Endothelial cell of umbilical vein (primary cell): ENCODE measurements around the gene URI1. TPM values are rescaled to one million over a fixed set of nuclear protein-coding genes. Genes with fewer than 3 reads are reported as not detected.

Experiments
- BruUV-seq: library from RNA; stranded (reverse); fragments of 400-500 nt; replicated peaks from 2 replicates; lab custom pipeline; 2021; lab: Mats Ljungman, UMichigan
- CTCF ChIA-PET: fragments of 300-600, 350-600 bp; sonication (Branson Sonifier 250); formaldehyde crosslinking; loops from one replicate; lab custom pipeline; 2021; ENCODE audit warnings: antibody characterized with exemption, inconsistent platforms; lab: Charles Lee
- POLR2A ChIA-PET: fragments of 300-600, 350-600 bp; sonication (Branson Sonifier 250); formaldehyde crosslinking; loops from one replicate; lab custom pipeline; 2021; ENCODE audit warnings: antibody characterized with exemption, inconsistent platforms; lab: Charles Lee
- DNase-seq: peaks from one replicate; pipeline ENCODE4 v3.0.0-alpha.2; 2011; ENCODE audit warnings: low read depth, low spot score
- FAIRE-seq: peaks from 2 replicates; lab custom pipeline; 2011; peaks lifted over from hg19 to GRCh38; lab: Jason Lieb, UNC
- H2AFZ ChIP-seq: 2 replicates; pipeline ENCODE4 v1.6.0; 2012; ENCODE audit warnings: low read depth, low read length, control low read depth, inconsistent platforms
- H3K27ac ChIP-seq: 2 replicates; pipeline ENCODE4 v1.5.1; 2011; ENCODE audit warnings: low read depth, mild to moderate bottlenecking, control low read depth, low read length, moderate library complexity; ENCODE audit not compliant: insufficient read depth
- H3K27me3 ChIP-seq, 2 experiments: 2 replicates each; pipeline versions ENCODE4 v1.6.0 to v1.6.1; 2011; ENCODE audit warnings: low read length in 2 of 2, mixed read lengths in 1 of 2; ENCODE audit not compliant: control insufficient read depth in 2 of 2, insufficient read depth in 2 of 2
- H3K36me3 ChIP-seq, 2 experiments: 2 replicates in 1 of 2; 3 replicates in 1 of 2; pipeline ENCODE4 v1.5.1; 2011; ENCODE audit warnings: low read length in 2 of 2, mild to moderate bottlenecking in 1 of 2, moderate library complexity in 1 of 2; ENCODE audit not compliant: control insufficient read depth in 2 of 2, insufficient read depth in 2 of 2; ENCODE audit errors: extremely low read depth in 1 of 2
- H3K4me1 ChIP-seq: 3 replicates; pipeline ENCODE4 v1.5.1; 2011; ENCODE audit warnings: mild to moderate bottlenecking, low read length; ENCODE audit not compliant: control insufficient read depth, insufficient read depth; ENCODE audit errors: extremely low read depth
- H3K4me2 ChIP-seq: 2 replicates; pipeline ENCODE4 v1.6.1; 2011; ENCODE audit warnings: low read length, control low read depth, mixed read lengths; ENCODE audit not compliant: insufficient read depth
- H3K4me3 ChIP-seq, 3 experiments: fragments of 200-600 bp in 1 of 3; sonication (generic), shearing (Covaris generic) in 1 of 3; replicated peaks in 1 of 3; 2 replicates each; pipeline ENCODE4 v1.5.1; 2011 to 2016; ENCODE audit warnings: control low read depth in 3 of 3, low read length in 3 of 3, mild to moderate bottlenecking in 2 of 3, inconsistent platforms in 1 of 3, low read depth in 1 of 3, moderate library complexity in 1 of 3; ENCODE audit not compliant: insufficient read depth in 1 of 3
- H3K79me2 ChIP-seq: 2 replicates; pipeline ENCODE4 v1.6.0; 2012; ENCODE audit warnings: low read length, inconsistent platforms; ENCODE audit not compliant: control insufficient read depth, insufficient read depth
- H3K9ac ChIP-seq: replicated peaks from 2 replicates; pipeline ENCODE3; 2011; ENCODE audit warnings: low read length, control low read depth; ENCODE audit not compliant: insufficient read depth; ENCODE audit errors: extremely low read depth
- H3K9me1 ChIP-seq: replicated peaks from 3 replicates; pipeline ENCODE4 v1.6.0; 2011; ENCODE audit warnings: mild to moderate bottlenecking, low read length; ENCODE audit not compliant: control insufficient read depth, insufficient read depth; ENCODE audit errors: extremely low read depth
- H3K9me3 ChIP-seq: replicated peaks from 2 replicates; pipeline ENCODE4 v1.5.1; 2012; ENCODE audit warnings: low read length, inconsistent platforms; ENCODE audit not compliant: control insufficient read depth, insufficient read depth
- H4K20me1 ChIP-seq: replicated peaks from 2 replicates; pipeline ENCODE3; 2011; ENCODE audit warnings: mild to moderate bottlenecking, low read length; ENCODE audit not compliant: control insufficient read depth, insufficient read depth; ENCODE audit errors: extremely low read depth
- CTCF ChIP-seq, 2 donors: IDR thresholded peaks; 1 replicate in 1 of 2; 2 replicates in 1 of 2; pipeline ENCODE4 v1.5.1; 2011; ENCODE audit warnings: low read length in 2 of 2, mild to moderate bottlenecking in 2 of 2, moderate library complexity in 2 of 2, control low read depth in 1 of 2, inconsistent platforms in 1 of 2, low read depth in 1 of 2; ENCODE audit not compliant: insufficient read depth in 1 of 2; ENCODE audit errors: extremely low read depth in 1 of 2
- EZH2 ChIP-seq: IDR thresholded peaks from 2 replicates; pipeline ENCODE4 v1.6.1; 2012; ENCODE audit warnings: borderline replicate concordance, low read depth, mild to moderate bottlenecking, moderate library complexity, low read length, inconsistent platforms; ENCODE audit not compliant: severe bottlenecking
- FOS ChIP-seq: IDR thresholded peaks from 2 replicates; pipeline ENCODE4 v1.6.1; 2011; ENCODE audit warnings: mild to moderate bottlenecking, low read length, moderate library complexity, borderline replicate concordance; ENCODE audit not compliant: insufficient read depth
- GATA2 ChIP-seq: IDR thresholded peaks from 2 replicates; pipeline ENCODE4 v1.7.0; 2011; ENCODE audit warnings: low read depth, mild to moderate bottlenecking, moderate library complexity, mixed read lengths, low read length; ENCODE audit not compliant: insufficient read length, insufficient read depth
- JUN ChIP-seq: IDR thresholded peaks from 2 replicates; pipeline ENCODE4 v1.6.1; 2011; ENCODE audit warnings: borderline replicate concordance, low read depth; ENCODE audit not compliant: insufficient read length, insufficient read depth
- MAX ChIP-seq: IDR thresholded peaks from 2 replicates; pipeline ENCODE4 v1.6.1; 2011; ENCODE audit not compliant: insufficient read depth, insufficient read length
- MYC ChIP-seq: IDR thresholded peaks from one replicate; pipeline ENCODE4 v1.6.1; 2011; ENCODE audit warnings: mild to moderate bottlenecking, low read depth, low read length
- POLR2A ChIP-seq: IDR thresholded peaks from 2 replicates; pipeline ENCODE4 v1.6.1; 2012; ENCODE audit warnings: low read depth, mild to moderate bottlenecking, control low read depth, low read length
- POLR2AphosphoS5 ChIP-seq: IDR thresholded peaks from 2 replicates; pipeline ENCODE4 v1.6.1; 2012; ENCODE audit warnings: low read depth, mild to moderate bottlenecking, control low read depth, low read length, moderate library complexity; ENCODE audit not compliant: insufficient read depth
- dilution Hi-C: fragments of 300-500 bp; cut with MboI; formaldehyde crosslinking; loops from one replicate; pipeline ENCODE4 v1.15.0; 2019; ENCODE audit warnings: low sequenced_read_pairs; ENCODE audit not compliant: extremely low pct_ligation_motif_present
- intact Hi-C: fragments of 100-400 bp; cut with micrococcal nuclease; formaldehyde crosslinking; loops from one replicate; pipeline ENCODE4 v1.10.0; 2022
- polyA plus RNA-seq, 4 experiments: library from polyadenylated mRNA; depleted of rRNA in 3 of 4; stranded (reverse) in 3 of 4; unstranded in 1 of 4; fragments of >200 nt; gene quantifications; 2 replicates each; pipeline versions ENCODE4 v1.2.1 to v1.2.3, GENCODE V29; 2011 to 2012; ENCODE audit warnings: missing spikeins in 1 of 4
- total RNA-seq: library from RNA; stranded (reverse); gene quantifications from 2 replicates; pipeline ENCODE4 v1.2.3, GENCODE V29; 2021

Gene URI1
- total and polyA plus RNA-seq, 2 donors (not counting 3 experiments of a cell fraction or from before 2014, with no cell fraction given): 12.8 to 28.9 TPM

- Histone ChIP-seq H3K4me2 (no peak overlapping the region), H2AFZ (no peak overlapping the region)
- POLR2A ChIA-PET: no interaction called here
These were observed 32.8 kb upstream of the URI1 start for GRCh38 chr19:29908963-29909944.

More at GRCh38 chr19:29908963-29909944, 32.8 kb upstream of the URI1 start:
- Histone ChIP-seq H3K4me1 (no peaks in the 10 kb centered on the region), H3K9me1 (no peaks in the 10 kb centered on the region), H3K27ac (no peak overlapping the region), H4K20me1 (no peaks in the 10 kb centered on the region), H3K4me3 (no peak overlapping the region), H3K36me3 (no peaks in the 10 kb centered on the region), H3K79me2 (no peaks in the 10 kb centered on the region), H3K9me3 (no peaks in the 10 kb centered on the region), H3K9ac (no peak overlapping the region), H3K27me3 (no peaks in the 10 kb centered on the region)
- FAIRE-seq: no peak
- CTCF ChIA-PET: no interaction called here
- no peak for DNase-seq
- TF ChIP-seq CTCF (IDR thresholded peaks at IDR 0.05; ENCODE audit: extremely low read depth in 1 of 2, insufficient read depth in 1 of 2, low read depth in 1 of 2, low read length in 2 of 2) (no peak), MYC (no peak), MAX (no peak), JUN (no peak), POLR2AphosphoS5 (no peak), EZH2 (no peak), GATA2 (no peak), FOS (no peak), POLR2A (no peak)
- intact Hi-C loops (no loop called here), dilution Hi-C loops (no loop called here)
- BruUV-seq: no TSS peak
